ENCODE data around the gene PNMT.

DNA sequence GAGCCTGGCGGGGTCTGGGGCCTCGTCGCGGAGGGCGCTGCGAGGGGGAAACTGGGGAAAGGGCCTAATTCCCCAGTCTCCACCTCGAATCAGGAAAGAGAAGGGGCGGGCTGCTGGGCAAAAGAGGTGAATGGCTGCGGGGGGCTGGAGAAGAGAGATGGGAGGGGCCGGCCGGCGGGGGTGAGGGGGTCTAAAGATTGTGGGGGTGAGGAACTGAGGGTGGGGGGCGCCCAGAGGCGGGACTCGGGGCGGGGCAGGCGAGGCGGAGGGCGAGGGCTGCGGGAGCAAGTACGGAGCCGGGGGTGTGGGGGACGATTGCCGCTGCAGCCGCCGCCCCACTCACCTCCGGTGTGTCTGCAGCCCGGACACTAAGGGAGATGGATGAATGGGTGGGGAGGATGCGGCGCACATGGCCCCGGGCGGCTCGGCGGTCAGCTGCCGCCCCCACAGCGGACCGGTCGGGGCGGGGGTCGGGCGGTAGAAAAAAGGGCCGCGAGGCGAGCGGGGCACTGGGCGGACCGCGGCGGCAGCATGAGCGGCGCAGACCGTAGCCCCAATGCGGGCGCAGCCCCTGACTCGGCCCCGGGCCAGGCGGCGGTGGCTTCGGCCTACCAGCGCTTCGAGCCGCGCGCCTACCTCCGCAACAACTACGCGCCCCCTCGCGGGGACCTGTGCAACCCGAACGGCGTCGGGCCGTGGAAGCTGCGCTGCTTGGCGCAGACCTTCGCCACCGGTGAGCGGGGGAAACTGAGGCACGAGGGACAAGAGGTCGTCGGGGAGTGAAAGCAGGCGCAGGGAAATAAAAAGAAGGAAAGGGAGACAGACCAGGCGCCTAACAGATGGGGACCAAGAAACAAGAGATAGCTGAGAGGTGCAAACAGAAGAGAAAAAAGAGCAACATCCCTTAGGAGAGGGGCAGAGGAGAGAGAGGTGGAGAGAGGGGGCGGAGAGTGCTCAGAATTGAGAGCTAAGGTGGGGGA is at the start of gene PNMT:
- TF ChIP-seq, protein P1, sequence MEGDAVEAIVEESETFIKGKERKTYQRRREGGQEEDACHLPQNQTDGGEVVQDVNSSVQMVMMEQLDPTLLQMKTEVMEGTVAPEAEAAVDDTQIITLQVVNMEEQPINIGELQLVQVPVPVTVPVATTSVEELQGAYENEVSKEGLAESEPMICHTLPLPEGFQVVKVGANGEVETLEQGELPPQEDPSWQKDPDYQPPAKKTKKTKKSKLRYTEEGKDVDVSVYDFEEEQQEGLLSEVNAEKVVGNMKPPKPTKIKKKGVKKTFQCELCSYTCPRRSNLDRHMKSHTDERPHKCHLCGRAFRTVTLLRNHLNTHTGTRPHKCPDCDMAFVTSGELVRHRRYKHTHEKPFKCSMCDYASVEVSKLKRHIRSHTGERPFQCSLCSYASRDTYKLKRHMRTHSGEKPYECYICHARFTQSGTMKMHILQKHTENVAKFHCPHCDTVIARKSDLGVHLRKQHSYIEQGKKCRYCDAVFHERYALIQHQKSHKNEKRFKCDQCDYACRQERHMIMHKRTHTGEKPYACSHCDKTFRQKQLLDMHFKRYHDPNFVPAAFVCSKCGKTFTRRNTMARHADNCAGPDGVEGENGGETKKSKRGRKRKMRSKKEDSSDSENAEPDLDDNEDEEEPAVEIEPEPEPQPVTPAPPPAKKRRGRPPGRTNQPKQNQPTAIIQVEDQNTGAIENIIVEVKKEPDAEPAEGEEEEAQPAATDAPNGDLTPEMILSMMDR (tag by site-specific recombination; IDR thresholded peaks at IDR 0.05) = peak; percentile 96
- TF ChIP-seq ZNF416 (tag by site-specific recombination; IDR thresholded peaks at IDR 0.05) = no peak
- no peak for TF ChIP-seq MYNN (tag by site-specific recombination; IDR thresholded peaks at IDR 0.05; ENCODE audit: borderline replicate concordance)
- peak; percentile 67; the same call in 1 of the 2 replicates for TF ChIP-seq YY1 (tag by site-specific recombination; IDR thresholded peaks at IDR 0.05)
- TF ChIP-seq, protein P2, sequence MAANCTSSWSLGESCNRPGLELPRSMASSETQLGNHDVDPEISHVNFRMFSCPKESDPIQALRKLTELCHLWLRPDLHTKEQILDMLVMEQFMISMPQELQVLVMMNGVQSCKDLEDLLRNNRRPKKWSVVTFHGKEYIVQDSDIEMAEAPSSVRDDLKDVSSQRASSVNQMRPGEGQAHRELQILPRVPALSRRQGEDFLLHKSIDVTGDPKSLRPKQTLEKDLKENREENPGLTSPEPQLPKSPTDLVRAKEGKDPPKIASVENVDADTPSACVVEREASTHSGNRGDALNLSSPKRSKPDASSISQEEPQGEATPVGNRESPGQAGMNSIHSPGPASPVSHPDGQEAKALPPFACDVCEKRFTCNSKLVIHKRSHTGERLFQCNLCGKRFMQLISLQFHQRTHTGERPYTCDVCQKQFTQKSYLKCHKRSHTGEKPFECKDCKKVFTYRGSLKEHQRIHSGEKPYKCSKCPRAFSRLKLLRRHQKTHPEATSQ (tag by site-specific recombination; IDR thresholded peaks at IDR 0.05) = no peak
- TF ChIP-seq, protein P3, sequence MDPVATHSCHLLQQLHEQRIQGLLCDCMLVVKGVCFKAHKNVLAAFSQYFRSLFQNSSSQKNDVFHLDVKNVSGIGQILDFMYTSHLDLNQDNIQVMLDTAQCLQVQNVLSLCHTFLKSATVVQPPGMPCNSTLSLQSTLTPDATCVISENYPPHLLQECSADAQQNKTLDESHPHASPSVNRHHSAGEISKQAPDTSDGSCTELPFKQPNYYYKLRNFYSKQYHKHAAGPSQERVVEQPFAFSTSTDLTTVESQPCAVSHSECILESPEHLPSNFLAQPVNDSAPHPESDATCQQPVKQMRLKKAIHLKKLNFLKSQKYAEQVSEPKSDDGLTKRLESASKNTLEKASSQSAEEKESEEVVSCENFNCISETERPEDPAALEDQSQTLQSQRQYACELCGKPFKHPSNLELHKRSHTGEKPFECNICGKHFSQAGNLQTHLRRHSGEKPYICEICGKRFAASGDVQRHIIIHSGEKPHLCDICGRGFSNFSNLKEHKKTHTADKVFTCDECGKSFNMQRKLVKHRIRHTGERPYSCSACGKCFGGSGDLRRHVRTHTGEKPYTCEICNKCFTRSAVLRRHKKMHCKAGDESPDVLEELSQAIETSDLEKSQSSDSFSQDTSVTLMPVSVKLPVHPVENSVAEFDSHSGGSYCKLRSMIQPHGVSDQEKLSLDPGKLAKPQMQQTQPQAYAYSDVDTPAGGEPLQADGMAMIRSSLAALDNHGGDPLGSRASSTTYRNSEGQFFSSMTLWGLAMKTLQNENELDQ (tag by site-specific recombination; IDR thresholded peaks at IDR 0.05; ENCODE audit: low read depth) = no peak
- TF ChIP-seq OSR2 (tag by site-specific recombination; IDR thresholded peaks at IDR 0.05) = no peak
- TF ChIP-seq, protein P4, sequence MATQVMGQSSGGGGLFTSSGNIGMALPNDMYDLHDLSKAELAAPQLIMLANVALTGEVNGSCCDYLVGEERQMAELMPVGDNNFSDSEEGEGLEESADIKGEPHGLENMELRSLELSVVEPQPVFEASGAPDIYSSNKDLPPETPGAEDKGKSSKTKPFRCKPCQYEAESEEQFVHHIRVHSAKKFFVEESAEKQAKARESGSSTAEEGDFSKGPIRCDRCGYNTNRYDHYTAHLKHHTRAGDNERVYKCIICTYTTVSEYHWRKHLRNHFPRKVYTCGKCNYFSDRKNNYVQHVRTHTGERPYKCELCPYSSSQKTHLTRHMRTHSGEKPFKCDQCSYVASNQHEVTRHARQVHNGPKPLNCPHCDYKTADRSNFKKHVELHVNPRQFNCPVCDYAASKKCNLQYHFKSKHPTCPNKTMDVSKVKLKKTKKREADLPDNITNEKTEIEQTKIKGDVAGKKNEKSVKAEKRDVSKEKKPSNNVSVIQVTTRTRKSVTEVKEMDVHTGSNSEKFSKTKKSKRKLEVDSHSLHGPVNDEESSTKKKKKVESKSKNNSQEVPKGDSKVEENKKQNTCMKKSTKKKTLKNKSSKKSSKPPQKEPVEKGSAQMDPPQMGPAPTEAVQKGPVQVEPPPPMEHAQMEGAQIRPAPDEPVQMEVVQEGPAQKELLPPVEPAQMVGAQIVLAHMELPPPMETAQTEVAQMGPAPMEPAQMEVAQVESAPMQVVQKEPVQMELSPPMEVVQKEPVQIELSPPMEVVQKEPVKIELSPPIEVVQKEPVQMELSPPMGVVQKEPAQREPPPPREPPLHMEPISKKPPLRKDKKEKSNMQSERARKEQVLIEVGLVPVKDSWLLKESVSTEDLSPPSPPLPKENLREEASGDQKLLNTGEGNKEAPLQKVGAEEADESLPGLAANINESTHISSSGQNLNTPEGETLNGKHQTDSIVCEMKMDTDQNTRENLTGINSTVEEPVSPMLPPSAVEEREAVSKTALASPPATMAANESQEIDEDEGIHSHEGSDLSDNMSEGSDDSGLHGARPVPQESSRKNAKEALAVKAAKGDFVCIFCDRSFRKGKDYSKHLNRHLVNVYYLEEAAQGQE (tag by site-specific recombination; IDR thresholded peaks at IDR 0.05) = no peak
- TF ChIP-seq ZNF274 (IDR thresholded peaks at IDR 0.05; ENCODE audit: low read length) = no peak
- TF ChIP-seq ZNF274 (tag by site-specific recombination; IDR thresholded peaks at IDR 0.05; ENCODE audit: borderline replicate concordance) = no peak
- TF ChIP-seq, protein P5, sequence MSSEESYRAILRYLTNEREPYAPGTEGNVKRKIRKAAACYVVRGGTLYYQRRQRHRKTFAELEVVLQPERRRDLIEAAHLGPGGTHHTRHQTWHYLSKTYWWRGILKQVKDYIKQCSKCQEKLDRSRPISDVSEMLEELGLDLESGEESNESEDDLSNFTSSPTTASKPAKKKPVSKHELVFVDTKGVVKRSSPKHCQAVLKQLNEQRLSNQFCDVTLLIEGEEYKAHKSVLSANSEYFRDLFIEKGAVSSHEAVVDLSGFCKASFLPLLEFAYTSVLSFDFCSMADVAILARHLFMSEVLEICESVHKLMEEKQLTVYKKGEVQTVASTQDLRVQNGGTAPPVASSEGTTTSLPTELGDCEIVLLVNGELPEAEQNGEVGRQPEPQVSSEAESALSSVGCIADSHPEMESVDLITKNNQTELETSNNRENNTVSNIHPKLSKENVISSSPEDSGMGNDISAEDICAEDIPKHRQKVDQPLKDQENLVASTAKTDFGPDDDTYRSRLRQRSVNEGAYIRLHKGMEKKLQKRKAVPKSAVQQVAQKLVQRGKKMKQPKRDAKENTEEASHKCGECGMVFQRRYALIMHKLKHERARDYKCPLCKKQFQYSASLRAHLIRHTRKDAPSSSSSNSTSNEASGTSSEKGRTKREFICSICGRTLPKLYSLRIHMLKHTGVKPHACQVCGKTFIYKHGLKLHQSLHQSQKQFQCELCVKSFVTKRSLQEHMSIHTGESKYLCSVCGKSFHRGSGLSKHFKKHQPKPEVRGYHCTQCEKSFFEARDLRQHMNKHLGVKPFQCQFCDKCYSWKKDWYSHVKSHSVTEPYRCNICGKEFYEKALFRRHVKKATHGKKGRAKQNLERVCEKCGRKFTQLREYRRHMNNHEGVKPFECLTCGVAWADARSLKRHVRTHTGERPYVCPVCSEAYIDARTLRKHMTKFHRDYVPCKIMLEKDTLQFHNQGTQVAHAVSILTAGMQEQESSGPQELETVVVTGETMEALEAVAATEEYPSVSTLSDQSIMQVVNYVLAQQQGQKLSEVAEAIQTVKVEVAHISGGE (tag by site-specific recombination; conservative IDR thresholded peaks at IDR 0.05; ENCODE audit: low read depth) = no peak
